SH-SY5Y (cell line): Measurements from ENCODE around the gene PPP2R2D.

Experiments used
- GATA2 ChIP-seq: IDR thresholded peaks from 2 replicates; pipeline ENCODE4 v1.6.1; 2011; ENCODE audit warnings: mild to moderate bottlenecking, low read depth, low read length
- GATA3 ChIP-seq: IDR thresholded peaks from 2 replicates; pipeline ENCODE4 v1.6.1; 2011; ENCODE audit warnings: low read depth, mild to moderate bottlenecking, low read length, moderate library complexity

PPP2R2D gene

DNA sequence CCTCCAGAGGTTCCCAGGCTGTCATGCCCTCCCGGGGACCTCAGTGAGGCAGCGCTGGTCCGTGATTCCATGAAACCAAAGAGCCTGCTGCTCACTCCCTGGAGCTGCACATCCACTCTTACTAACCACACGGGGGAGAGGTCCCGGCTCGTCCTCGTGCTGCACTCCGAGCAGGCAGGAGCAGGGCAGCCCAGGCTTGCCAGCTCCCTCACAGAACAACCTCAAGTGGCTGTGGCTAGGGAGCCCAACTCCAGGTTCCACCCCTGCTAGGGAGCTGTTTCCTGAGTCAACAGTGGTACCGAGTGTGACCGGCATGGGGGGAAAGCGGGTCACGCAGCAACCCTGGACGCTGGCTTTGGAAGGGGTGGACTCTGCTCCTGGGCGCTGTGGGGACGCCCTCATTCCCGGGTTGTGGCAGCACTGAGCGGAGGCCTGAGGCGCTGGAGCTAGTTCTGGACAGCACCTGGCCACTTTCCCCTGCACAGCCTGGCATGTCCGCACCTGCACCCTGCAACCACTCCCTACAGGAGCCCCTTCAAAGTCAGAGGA, 27.9 kb upstream of the PPP2R2D start:
- TF ChIP-seq GATA3 (no peak), GATA2 (no peak)

DNA sequence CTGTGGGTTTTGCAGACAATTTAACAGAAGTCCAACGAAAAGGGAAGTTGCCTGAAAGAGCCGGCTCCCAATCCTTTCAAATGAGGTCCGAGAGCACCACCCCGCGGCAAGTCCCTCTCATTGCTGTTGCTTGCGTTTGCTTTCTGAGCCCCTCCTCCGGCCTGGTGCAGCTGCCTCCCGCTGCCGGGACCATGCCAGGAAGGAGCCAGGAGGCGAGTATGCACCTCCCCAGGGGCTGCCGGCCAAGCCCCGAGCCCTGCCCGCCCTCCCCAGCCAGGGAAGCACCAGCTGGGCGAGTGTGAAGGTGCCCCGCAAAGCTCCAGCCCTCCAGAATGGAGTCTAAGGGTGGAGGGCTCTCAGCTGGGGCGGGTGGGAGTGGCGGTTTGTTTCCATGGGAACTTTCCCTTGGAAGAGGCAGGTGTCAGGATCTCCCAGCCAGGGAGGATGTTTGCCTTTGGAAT, 25.8 kb upstream of the PPP2R2D start:
- TF ChIP-seq GATA3 (no peak), GATA2 (no peak)

DNA sequence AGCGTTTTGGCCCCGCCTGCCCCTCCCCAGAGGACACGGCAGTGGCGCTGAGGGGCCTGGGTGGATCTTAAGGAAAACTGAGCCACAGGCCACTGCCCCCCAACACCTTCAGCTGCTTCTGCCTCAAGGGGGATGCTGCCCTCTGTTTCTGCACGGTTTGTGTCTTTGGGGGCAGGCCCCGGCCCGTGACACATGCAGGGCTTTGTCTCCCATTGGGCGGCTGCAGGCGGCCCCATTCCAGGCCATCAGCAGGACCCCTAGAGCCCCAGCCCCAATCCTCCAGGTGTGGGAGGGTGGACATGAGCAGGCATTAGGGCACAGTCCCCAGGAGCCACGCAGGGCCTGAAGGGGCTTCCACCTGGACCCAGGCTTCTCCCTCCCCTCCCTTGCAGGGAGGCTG, 25.3 kb upstream of the PPP2R2D start:
- TF ChIP-seq GATA2 (no peak), GATA3 (no peak)

- TF ChIP-seq GATA3 (no peak), GATA2 (no peak)
Measured at GRCh38 chr10:131876017-131876416, 24.8 kb upstream of the PPP2R2D start.

DNA sequence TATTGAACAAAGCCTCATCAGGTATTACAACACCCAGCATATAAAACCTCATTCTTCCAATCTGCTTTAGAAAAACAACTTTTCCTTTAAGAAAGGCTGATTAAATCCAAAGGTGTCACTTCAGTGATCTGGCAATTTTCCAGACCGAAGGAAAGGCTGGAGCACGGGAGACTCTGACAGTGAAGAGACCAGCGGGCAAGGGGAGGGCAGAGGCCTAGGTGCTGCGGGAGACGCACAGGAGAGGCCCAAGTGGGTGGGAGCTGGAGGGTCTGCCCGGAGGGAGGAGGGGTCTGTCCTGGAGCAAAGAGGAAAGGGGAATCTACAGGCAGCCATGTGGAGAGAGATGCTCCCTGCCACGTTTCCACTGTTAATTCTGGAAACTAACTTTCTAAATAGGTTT, 24.3 kb upstream of the PPP2R2D start:
- TF ChIP-seq GATA3 (no peak), GATA2 (no peak)

GRCh38 chr10:131880016-131880590, 20.7 kb upstream of the PPP2R2D start:
- TF ChIP-seq GATA2 (no peak), GATA3 (no peak)

- TF ChIP-seq GATA2 (no peak), GATA3 (no peak)
Measured at GRCh38 chr10:131881104-131881880, 19.5 kb upstream of the PPP2R2D start.

GRCh38 chr10:131882151-131882550, 18.7 kb upstream of the PPP2R2D start:
- TF ChIP-seq GATA2 (no peak), GATA3 (no peak)

DNA sequence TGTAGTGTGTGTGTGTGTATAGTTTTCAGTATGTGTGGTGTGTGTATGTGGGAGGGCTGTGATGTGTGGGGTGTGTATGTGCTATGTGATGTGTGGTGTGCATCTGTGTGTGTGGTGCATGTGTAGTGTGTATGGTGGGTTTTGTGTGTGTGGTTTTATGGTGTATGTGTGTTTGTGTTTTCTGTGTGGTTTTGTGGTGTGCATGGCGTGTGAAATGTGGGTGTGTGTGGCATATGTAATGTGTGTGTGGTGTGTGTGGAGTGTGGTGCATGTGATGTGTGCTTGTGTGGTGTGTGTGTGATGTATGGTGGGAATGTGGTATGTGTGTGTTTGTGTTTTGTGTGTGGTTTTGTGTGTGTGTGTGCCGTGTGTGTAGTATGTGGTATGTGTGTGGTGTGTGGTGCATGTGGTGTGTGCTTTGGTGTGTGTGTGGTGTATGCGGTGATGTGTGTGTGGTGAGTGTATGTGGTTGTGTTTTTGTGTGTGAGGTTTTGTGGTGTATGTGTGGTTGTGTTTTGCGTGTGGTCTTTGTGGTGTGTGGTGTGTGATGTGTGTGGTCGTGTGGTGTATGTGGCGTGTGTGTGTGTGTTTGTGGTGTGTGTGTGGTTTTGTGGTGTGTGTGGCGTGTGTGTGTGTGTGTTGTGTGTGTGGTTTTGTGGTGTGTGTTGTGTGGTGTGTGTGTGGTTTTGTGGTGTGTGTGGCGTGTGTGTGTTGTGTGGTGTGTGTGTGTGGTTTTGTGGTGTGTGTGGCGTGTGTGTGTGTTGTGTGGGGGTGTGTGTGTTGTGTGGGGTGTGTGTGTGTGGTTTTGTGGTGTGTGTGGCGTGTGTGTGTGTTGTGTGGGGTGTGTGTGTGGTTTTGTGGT, 18.0 kb upstream of the PPP2R2D start:
- no peak for TF ChIP-seq GATA3
- no peak for TF ChIP-seq GATA2

DNA sequence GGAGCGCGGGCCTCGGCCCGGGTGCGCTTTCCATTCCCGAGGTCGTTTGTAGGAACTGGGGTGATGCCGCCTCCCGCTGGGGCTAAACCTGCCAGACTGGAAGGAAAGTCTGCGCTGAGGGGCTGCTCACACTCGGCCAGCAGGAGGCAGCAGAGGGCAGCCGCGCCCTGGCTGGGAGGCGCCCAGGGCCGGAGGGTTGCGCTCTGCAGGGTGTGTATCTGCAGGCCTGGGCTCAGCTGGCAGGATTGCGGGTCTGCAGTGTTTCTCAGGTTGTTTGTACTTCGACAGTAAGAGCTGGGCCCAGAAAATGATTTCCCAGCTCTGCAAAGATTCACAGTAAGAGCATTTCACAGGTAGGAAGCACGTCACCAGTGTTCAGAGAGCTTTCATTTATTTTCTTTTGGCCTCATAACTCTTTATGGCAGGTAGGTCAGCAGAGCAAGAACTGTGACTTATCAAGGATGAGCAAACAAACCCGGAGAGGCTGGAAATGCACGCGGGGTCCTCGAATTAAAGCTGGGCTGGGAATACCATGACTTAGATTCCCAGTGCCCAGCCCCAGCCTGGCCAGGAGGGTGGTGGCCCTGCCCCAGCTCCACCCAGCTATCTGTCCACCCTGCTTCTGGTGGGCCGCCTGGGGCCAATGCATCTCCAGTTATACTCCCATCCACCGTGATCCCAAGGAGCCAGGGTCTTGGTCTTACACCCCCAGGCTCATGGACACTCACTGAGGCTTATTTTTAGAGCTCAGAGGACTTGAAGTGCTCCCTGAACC, 15.2 kb upstream of the PPP2R2D start:
- TF ChIP-seq GATA2: no peak
- TF ChIP-seq GATA3: no peak

- TF ChIP-seq GATA2 (no peak), GATA3 (no peak)
Measured at GRCh38 chr10:131886237-131886636, 14.6 kb upstream of the PPP2R2D start.

DNA sequence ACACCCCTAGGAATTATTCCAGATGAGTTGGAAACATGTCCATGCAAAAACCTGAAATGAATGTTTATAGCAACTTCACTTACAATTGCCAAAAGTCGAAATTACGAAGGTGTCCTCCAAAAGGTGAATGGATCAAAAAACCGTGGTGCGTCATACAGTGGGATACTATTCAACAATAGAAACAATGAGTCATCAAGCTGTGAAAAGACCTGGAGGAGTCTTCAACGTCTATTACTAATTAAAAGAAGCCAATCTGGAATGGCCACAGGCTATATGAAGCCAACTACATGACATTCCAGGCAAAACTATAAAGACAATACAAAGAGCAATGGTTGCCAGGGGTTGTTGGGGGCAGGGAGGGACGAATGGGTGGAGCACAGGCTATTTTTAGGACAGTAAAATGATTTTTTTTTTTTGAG, 12.6 kb upstream of the PPP2R2D start:
- TF ChIP-seq GATA2 (no peak), GATA3 (no peak)

DNA sequence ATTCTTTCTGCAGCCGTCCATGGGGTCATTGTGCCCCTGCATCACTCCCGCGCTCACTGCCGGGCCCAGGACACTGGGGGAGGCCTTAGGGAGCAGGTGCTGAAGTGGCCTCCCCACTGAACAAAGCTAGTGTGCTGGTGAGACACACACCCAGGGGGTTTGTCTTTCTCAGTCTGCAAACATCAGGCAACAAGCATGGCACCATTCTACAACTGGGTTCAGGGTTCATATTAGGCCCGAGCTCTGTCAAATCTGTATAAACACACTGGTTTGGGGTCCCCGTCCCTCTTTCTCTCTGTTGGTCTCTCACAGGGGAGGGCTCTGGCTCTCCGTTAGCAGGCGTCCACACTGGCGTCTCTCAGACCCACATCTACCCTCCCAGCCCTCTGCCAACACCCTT, 11.1 kb upstream of the PPP2R2D start:
- TF ChIP-seq GATA2: no peak
- no peak for TF ChIP-seq GATA3
